NCI-H510A treated with DMSO at 0.1 percent for 48 hours (cell line): ENCODE results near the gene TOMM40.
A peak's percentile ranks its signal among the peaks of the same experiment; 100 is the strongest.
"Not testable (repeated sequence)": the region's sequence is repeated elsewhere in the genome, so short reads cannot be mapped to it uniquely, and the experiment has no call there.

Source experiments
- DNase-seq: peaks from one replicate; lab custom pipeline; 2025; lab: John Stamatoyannopoulos, UW

TOMM40 gene

DNA sequence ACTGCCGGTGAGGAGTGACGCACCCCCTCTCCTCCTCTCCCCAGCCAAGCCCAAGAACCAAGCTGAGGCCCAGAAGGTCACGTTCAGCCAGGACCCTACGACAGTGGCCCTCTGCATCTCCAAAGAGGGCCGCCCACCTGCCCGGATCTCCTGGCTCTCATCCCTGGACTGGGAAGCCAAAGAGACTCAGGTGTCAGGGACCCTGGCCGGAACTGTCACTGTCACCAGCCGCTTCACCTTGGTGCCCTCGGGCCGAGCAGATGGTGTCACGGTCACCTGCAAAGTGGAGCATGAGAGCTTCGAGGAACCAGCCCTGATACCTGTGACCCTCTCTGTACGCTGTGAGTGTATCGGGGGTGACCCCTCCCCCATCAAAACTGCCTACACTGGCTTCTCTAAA is 19.2 kb upstream of the TOMM40 start:
- no peak for DNase-seq

DNA sequence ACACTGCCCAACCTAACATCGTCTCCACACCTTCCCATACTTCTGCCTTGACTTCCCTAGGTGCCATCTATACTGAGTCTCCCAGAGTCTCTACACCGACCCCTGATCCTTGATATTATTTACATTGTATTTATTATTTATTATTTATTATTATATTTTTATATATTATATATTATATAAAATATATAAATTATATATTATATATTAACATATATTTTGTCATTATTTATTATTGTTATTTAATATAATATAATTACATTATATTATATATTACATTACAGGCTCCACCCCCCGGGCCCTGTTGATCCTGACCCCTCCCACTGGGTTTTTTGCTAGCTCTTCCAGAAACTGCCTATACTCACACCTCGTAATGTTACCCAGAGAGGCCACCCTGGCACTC is 18.4 kb upstream of the TOMM40 start:
- DNase-seq = no peak

DNA sequence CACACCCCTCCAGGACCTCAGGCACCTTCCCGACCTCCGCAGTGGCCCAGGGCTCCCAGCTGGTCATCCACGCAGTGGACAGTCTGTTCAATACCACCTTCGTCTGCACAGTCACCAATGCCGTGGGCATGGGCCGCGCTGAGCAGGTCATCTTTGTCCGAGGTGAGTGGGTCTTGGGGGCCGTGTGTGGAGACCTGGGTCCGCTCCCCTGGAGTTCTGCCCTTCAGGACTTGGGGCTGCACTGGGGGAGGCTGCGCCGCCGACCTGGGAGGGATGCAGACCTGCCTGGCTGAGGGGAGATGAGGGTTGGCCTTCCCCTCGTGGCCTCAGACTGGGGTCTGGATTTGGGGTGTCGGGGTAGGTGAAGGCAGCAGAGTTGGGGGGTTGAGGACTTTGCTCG is 16.7 kb upstream of the TOMM40 start:
- DNase-seq = no peak

DNA sequence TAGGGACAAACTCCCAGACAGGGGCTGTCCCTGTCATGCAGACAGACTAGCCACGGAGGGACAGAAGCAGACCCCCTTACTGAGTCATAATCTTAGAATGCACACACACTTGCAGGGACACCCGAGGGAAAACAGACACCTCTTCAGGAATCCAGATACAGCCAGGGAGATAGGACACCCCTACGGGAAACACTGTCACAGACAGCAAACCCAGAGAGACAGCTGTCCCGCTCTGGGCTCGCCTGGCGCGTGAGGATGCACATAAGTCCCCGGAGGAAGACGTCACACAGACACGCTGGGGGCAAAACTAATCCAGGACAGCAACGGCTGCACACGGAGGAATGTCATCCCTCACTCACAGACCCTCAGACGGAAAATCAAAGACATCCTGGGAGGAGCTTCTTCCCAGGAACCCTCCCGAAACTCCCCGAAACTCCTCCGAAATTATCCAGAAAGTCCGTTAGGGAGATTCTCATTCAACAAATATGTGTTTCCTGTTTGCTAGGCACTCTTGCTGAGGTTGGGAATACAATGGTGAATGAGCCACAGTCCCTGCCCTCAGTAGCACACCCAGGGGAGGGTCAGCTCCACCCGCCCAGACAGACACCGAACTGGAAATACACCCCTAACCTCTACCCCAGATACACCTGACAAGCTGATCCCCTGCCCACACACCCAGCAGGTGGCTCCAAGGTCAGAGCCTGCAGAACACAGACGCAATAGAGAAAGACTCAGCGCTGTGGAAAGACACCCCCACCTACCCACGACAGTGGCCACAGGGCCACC is 15.2 kb upstream of the TOMM40 start:
- DNase-seq = no peak

DNA sequence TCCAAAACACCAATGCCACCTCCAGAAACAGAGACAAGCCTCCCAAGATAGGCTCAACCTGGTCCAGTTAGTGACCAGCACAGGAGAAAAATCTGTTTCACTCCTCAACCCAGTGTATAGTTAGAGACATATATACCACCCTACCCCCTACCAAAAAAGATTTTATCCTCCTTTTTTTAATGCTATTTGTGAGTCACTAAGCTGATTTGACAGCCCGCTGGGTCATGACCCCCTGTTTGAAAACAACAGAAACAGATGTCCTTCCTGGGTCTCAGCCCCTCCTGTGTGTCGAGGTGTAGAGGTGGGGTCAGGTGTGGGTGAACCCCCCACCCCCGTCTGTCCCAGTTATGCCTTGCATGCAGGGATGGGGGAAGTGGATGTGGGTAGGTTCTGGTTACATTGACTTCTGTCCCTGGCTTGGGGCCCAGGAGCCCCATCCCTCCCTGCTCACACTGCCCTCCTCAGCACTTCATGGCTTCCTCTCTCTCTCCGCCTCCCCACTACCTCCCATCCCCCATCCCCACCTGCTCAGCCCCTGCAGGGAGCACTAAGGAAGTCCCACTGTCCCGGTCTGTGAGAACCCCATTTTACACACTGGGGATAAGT is 14.0 kb upstream of the TOMM40 start:
- no peak for DNase-seq

- DNase-seq = no peak
These were observed 12.8 kb upstream of the TOMM40 start for GRCh38 chr19:44878120-44878865.

DNA sequence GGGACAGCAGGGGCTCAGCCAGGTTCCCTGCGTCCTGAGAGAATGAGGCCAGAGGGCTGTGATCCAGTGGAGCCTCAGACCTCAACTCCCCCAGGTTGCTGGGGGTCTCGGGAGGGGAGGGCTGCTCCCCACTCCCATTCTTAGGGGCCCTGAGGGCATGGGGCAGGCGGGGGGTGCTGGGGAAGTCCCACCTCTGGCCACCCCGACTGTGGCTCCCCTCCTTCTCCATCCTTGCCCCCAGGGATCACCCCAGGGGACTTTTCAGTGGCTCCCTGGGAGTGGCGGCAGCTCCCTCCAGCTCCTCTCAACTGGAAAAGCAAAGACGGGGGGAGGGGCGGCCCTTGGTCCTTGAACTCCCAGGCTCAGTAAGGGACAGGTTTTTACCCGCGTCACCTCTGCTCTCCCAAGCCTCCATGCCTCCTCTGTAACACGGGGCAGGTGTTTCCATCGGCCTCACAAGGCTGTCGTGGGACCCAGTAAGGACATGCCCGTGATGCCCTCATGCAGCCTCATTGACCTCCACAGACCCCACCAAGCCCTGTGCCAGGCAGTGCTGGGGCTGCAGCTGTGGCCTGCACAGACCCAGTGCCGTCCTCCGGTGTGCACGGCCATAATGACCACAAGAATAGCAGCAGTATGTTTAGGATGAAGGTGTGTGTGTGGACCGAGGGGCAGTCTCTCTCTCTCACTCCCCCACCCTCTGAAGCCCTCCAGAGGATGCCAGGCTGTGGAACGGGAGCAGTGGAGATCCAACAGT is 11.6 kb upstream of the TOMM40 start:
- no peak for DNase-seq

DNA sequence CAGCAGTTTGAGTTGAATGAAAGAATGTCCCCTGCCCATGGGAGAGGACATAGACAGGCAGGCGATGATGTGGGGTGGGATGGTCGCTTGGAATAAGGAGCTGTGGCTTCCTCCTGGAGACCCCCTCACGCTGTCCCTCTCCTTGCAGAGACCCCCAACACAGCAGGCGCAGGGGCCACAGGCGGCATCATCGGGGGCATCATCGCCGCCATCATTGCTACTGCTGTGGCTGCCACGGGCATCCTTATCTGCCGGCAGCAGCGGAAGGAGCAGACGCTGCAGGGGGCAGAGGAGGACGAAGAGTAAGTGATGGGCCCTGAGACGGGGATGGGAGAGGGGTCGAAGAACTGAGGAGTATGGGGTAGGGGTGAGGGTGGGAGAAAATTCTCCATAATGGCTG is 9.0 kb upstream of the TOMM40 start:
- no peak for DNase-seq

DNA sequence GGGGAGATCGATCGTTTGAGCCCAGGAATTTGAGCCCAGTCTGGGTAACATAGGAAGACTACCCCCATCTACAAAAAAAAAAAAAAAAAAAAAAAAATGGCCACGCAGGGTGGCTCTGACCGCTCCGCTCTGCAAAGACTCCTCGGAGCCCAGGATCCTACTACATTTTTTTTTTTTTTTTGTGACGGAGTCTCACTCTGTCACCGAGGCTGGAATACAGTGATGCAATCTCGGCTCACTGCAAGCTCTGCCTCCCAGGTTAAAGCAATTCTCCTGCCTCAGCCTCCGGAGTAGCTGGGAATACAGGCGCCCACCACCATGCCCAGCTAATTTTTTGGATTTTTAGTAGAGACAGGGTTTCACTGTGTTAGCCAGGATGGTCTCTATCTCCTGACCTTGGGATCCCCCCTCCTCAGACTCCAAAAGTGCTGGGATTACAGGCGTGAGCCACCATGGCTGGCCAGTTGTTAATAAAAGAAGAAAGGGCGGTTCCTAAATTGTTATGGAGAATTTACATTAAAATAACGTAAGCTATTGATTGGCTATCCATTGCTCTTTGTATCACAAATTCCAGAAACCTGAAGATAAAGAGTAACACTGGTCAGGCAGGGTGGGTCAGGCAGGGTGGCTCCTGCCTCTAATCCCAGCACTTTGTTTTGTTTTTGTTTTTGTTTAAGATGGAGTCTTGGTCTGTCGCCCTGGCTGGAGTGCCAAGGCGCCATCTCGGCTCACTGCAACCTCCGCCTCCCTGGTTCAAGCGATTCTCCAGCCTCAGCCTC is 8.2 kb upstream of the TOMM40 start:
- not testable (repeated sequence) for DNase-seq

GRCh38 chr19:44883922-44884321 is 7.1 kb upstream of the TOMM40 start:
- DNase-seq = no peak

GRCh38 chr19:44884566-44884965 is 6.5 kb upstream of the TOMM40 start:
- DNase-seq = no peak

DNA sequence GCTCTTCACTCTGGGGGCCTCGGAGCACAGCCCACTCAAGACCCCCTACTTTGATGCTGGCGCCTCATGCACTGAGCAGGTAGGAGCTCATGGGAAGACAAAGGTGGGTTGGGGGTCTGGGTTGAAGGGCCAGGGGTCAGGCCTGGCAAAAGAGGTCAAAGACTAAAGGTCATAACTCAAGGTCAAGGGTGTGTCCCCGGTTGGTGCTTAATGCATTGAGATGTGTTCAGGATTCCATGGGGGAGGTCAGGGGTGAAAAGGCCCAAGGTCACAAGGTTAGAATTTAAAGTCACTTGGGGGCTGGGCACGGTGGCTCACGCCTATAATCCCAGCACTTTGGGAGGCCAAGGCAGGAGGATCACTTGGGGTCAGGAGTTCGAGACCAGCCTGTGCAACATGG is 4.9 kb upstream of the TOMM40 start:
- DNase-seq = no peak

DNA sequence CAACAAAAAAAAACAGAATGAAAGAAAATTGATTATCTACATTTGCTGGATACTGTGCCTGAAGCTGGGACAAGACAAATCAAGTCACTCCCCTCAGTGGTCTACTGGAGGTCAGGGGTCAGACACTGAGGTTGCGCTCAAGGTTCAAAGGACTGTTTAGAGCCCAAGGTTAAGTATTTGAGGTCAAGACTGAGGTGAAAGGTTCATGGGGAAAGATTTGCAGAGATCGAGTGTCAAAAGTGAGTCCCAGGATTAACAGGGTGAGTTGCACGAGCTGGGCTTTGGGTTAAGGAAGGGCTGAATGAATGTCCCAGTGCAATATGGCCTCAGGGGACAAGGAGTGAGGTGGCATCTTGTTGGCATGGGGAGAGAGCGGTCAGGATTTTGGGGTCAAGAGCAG is 3.4 kb upstream of the TOMM40 start:
- no peak for DNase-seq

DNA sequence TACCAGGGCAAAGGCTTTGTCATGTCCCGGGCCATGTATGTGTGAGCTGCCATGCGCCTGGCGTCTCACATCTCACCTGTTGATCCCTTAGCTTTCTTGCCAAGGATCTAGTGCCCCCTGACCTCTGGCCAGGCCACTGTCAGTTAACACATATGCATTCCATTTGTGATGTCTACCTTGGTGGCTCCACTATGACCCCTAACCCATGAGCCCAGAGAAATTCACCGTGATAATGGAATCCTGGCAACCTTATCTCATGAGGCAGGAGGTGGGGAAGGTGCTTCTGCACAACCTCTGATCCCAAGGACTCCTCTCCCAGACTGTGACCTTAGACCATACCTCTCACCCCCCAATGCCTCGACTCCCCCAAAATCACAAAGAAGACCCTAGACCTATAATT is 2.7 kb upstream of the TOMM40 start:
- not testable (repeated sequence) for DNase-seq

DNA sequence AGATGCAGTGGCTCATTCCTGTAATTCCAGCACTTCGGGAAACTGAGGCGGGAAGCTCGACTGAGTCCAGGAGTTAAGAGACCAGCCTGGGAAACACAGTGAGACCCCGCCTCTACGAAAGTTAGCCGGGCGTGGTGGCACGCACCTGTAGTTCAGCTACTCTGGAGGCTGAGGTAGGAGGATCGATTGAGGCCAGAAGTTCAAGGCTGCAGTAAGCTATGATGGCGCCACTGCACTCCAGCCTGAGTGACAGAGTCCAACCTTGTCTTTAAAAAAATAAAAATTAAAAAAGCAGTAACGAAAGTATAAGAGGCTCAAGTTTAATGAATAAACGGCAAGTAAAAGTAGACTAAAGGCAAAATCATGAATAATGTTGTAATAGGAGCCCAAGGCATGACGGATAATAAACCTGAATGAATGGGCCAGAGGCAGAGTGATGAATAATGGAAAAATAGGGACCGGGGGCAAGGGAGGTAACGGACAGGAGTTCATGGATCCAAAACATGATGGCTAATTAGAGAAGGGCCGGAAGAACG is 1.2 kb upstream of the TOMM40 start:
- DNase-seq = no peak

DNA sequence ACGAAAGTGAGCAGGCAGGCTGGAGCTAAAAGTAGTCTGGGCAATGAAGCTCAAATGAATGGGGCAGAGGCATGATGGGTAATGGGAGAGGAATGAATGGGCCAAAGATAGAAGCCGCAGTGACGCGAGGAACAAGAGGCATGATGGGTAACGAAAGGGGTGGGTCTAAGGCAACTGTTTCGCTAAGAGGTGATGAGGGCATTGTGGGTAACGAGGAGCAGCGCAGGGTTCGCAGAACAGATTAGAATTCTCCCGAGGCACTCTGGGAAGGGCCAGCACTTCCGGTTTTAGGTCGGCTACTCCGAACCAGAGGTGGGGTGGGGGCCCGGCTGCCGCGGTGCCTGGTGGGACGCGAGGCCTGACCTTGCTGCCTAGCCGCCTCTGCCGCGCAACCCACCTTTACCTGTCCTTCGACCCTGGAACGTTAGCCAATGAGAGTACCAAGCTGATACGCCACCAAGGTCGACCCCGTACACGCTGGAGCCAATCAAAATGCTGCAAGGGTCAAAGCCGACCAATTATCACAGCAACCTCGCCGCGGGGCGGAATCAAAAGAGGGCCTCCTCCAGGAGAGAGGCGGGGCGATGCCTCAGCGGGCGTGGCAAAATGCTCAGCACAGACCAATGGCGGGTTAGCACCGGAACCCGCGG is 563 bp upstream of the TOMM40 start:
- DNase-seq = peak; percentile 100

DNA sequence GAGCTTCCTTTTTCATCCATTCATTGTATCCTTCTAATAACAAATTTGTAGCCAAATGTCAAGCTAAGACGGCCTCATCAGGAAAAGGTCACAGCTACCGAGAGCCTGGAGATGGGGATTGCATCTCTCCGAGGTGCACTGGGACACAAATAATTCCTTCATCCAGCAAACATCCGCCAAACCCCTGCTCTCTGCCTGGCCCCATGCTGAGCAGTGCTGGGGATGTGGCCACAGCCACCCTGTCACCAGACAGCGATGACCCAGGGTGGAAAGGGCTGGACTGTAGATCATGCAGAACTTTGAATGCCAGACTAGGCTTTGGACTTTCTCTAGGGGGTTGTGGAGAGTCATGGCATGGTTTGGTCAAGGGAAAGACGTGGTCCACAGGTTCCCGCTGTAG is 1.9 kb downstream of the TOMM40 start:
- DNase-seq = no peak

GRCh38 chr19:44893332-44894051 is 2.4 kb downstream of the TOMM40 start:
- DNase-seq = no peak

GRCh38 chr19:44894052-44894400 is 3.0 kb downstream of the TOMM40 start:
- no peak for DNase-seq

DNA sequence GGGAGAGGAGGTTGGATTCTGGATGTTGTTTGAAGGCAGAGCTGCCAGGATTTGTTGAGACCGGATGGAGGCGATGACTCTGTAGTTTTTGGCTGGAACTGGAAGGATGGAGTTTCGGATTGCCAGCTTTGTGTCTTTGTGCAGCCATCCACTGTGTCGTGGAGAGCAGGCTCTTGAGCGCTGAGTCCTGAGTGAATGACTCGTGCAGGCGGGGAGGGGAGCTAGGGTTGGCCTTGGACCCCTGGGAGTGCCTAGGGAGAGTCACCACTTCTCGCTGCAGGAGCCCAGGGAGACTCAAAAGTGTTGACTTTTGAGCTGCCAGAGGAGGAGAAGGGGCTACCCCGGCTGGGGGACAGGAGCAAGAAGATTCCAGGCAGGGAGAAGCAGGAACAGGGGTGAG is 3.9 kb downstream of the TOMM40 start:
- DNase-seq = no peak
